Suppressor macrophage treated with lipopolysaccharide for 4 hours (primary cell): ENCODE data around the gene SPC24.

ENCODE experiments used
- DNase-seq: peaks from one replicate; pipeline ENCODE4 v3.0.0-alpha.2; 2020

Gene SPC24, protein sequence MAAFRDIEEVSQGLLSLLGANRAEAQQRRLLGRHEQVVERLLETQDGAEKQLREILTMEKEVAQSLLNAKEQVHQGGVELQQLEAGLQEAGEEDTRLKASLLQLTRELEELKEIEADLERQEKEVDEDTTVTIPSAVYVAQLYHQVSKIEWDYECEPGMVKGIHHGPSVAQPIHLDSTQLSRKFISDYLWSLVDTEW

DNA sequence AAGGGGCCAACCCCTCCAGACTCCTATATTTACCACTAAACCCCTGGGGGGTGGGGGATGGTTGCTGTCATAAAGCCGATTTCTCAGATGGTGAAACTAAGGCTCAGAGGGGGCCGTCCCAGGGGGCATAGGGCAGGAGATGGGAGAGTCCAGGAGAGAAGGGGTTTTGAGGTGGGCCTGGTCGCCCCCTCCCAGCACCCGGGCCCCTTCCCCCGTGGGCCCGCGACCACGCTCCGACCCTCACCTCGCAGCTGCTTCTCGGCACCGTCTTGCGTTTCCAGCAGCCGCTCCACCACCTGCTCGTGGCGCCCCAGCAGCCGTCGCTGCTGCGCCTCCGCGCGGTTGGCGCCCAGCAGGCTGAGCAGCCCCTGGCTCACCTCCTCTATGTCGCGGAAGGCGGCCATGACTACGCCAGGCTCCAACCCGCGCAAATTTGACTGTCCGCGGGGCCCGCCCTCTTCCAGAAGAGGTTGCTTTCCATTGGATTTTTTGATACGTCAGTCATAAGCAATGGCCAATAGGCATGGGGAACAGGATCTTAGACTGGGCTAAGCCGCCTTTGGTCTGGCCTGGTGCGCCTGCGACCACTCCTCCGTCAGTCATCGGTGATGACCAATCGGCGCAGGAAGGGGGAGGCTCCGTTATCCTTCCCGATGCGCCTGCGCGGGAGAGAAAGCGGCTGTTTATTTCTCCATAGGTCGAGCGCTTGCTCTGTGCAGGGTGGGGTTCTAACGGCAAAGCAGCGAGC lies at the start of gene SPC24:
TSS of gene SPC24 (minus strand) at position 410 of the 748 bp plus-strand sequence. CDS start at position 404, 6 bp downstream.
- DNase-seq = peak; percentile 98

DNA sequence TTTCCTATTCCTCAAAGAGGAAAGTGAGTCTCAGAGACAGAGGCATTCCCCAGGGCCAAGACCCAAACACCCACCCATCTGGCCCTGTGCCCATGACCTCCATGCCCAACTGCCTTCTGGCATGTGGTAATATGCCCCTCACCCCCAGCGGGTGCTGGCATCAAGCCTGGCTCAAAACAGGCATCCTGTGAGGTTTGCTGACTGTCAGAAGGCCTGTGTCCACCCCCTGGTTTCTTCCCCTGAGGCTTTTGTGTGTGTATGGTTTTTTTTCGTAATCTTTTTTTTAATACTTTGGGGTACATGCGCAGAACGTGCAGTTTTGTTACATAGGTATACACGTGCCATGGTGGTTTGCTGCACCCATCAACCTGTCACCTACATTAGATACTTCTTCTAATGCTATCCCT lies 49.4 kb upstream of the SPC24 start:
- DNase-seq = no peak

DNA sequence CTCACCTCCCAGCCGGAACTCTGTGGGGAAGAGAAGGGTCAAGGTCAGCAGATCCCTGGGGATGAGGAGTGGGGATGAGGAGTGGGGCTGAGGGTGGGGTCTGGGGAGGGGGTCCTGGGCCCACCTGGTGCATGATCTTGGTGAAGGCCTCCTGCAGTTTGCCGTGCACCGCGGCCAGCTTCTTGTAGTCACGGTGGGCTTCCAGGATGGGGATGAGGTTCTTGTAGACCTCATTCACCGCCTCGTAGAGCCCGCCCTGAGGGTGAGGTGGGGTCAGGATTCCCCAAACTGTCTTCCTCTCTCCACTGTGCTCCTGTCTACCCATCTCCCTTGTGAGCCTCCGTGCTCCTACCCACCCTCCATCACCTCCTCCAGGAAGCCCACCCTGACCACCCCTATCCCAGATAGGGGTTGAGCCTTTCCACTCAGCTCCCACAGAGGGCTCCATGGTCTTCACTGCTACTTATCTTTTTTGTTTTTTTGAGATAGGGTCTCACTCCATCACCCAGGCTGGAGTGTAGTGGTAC lies 48.6 kb upstream of the SPC24 start:
- no peak for DNase-seq

DNA sequence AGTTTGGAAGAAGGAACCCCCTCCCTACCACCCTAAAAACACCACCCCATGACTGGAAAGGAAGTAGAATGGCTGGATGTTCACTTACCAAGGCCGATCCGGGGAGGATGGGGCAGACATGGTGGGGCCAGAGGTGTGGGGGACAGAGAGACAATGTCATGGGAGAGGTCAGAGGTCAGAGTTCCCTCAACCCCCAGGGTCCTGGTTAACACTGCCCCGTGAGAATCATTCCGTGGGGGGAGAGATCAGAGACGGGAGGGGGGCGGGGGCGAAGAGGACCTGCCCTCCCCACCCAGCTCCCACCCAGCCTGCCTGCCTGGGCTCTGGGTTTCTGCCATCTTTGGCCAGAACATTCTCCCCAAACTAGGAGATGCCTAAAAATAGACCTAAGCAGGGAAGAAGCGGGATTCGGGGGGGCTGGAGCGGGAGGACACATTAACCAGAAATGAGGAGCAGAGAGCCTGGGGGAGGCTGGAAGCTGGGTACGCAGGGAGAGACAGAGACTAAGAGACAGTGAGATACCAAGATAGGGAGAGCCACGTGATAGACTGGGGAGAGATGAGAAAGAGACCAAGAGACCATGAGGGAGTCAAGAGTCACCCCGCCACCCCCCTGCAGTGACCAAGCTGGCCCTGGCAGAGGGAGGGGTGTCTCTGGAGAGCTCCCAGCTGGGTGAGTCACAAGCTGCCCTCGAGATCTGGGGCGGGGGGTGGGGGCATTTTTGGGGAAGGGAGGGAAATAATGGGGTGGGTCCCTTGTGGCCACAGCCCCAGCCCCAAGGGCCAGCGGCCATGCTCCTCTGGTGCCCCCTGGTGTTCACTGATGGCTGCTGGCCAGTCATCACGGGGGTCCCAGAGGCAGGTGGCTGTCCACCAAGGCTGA lies 47.9 kb upstream of the SPC24 start:
- peak; percentile 56 for DNase-seq

DNA sequence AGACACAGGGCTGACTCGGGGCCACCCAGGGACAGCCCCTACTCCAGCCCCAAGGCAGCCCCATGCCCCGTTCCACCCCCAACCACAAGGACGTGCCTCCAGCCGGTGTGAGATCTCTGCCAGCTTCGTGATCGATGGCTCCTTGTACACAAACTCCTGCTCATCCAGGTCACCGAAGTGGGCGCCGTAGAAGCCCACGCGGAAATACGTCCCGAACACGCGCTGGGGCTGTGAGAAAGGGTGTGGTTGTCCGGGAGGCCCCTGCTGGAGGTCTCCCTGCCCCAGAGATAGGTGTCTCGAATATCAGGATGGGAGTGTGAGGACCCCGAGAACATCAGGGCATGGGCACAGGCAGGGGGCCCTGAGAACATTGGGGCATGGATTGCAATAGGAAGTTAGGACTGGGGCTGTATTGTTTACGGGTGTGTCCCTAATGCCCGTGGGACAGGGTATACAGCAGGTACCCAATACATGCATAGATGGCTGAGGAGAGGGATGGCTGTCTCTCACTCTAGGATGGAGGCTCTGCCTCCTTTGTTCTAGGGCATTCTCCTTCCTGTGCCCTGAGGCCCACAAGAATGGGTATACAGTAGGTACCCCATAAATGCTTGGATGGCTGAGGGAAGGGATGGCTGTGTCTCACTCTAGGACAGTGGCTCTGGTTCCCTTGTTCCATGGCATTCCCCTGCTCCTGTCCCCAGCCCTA lies 47.1 kb upstream of the SPC24 start:
- no peak for DNase-seq

DNA sequence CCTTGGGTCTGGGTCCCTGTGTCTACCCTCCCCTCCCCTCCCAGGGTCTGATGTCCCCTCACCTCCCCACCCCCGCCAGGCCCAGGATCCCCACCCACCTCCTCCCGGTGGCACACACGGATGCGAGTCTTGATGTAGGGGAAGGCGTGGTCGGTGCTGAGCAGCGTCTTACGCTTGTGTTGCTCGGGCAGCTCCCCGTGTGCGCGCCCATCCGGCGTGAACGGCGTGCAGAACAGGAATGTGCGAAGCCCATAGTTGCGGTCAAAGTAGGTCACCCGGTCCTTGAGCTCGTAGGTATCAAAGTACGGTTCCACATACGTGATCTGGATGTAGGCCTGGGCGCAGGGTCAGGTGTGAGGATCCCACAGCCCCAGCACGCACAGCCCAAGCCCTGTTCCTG lies 46.2 kb upstream of the SPC24 start:
- no peak for DNase-seq

DNA sequence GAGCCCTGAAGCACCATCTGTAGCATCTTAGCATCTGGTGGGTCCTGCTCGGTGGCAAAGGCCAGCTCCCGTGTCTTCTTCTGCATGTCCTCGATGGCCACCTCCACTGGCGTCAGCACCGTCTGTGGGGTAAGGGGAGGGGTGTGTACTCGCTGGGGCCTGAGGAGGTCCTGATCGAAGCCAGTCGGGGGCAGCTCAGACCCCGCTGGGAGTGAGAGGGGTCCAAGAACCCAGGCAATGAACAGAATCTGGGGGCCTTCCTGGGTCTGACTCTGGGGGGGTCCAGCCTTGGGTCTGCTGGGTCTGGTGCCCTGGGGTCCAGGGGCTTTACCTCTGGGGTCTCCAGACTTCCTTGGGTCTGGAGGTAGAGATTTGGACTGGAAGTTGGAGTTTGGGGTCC lies 45.3 kb upstream of the SPC24 start:
- DNase-seq = no peak

DNA sequence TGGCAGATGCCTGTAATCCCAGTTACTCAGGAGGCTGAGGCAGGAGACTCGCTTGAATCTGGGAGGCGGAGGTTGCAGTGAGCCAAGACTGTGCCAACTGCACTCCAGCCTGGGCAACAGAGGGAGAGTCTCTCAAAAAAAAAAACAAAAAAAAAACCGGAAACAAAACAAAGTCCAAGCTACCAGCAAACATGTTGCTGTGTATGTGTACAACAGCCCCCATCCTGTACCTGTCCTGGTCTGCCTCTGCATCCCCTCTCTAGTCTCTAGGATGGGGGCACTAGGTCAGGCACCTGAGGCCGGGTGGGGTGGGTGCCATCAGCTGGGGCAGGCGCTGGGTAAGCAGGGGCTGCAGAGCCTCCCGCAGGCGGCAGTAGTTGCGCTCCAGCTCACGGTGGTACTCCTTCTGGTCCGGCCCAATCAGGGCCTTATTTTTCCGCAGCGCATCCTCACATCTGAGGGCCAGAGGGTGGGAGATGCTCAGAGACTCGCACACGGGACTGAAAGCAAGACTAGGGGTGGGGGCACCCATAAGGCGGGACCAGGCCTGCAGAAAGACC lies 44.5 kb upstream of the SPC24 start:
- DNase-seq = no peak

DNA sequence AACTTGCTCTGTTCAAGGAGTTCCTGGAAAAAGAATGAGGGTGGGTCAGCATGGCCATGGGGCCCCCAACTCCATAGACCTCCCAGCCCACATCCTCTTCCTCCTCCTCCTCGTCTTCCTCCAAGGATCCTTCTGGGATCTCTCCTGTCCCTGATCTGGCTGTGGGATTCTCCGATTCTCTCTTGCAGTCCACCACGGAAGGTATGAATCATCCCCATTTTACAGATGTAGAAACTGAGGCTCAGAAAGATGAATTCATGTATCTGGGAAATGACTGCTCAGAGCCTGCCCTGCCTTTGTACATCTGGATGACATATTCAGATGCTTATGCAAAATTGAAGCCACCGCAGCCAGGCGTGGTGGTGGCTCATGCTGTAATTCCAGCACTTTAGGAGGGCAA lies 43.9 kb upstream of the SPC24 start:
- no peak for DNase-seq

DNA sequence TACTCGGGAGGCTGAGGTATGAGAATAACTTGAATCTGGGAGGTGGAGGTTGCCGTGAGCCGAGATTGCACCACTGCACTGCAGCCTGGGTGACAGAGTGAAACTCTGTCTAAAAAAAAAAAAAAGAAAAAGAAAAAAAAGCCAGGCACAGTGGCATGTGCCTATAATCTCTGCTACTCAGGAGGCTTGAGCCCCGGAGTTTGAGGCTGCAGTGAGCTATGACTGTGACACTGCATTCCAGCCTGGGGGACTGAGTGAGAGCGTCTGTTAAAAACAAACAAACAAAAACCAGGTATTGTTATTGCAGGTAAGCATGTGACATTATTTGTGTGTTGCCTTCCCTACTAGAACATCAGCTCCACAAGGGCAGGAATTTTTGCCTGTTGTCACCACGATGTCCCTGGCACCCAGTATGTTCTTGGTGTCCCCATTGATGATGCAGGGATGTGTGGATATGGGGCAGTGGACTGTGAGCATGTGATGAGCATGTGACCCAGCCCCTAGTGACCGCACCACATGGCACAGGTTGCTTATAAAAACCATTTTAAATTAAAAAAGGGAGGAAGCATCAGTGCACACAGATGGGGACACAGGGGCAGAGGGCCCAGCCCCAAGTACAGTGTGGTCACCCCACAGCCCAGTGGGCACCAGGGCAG lies 43.3 kb upstream of the SPC24 start:
- DNase-seq = no peak

DNA sequence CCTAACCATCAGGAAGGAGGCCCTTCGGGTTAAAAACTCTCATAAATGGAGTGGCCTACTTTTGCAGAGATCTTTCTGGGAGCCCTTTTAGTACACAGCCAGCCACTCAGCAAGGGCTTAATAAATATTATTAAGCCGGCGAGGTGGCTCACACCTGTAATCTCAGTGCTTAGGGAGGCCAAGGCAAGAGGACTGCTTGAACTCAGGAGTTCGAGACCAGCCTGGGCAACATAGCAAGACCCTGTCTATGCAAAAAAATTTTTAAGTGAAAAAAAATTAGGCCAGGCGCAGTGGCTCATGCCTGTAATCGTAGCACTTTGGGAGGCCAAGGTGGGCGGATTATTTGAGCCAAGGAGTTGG lies 42.6 kb upstream of the SPC24 start:
- DNase-seq = no peak

DNA sequence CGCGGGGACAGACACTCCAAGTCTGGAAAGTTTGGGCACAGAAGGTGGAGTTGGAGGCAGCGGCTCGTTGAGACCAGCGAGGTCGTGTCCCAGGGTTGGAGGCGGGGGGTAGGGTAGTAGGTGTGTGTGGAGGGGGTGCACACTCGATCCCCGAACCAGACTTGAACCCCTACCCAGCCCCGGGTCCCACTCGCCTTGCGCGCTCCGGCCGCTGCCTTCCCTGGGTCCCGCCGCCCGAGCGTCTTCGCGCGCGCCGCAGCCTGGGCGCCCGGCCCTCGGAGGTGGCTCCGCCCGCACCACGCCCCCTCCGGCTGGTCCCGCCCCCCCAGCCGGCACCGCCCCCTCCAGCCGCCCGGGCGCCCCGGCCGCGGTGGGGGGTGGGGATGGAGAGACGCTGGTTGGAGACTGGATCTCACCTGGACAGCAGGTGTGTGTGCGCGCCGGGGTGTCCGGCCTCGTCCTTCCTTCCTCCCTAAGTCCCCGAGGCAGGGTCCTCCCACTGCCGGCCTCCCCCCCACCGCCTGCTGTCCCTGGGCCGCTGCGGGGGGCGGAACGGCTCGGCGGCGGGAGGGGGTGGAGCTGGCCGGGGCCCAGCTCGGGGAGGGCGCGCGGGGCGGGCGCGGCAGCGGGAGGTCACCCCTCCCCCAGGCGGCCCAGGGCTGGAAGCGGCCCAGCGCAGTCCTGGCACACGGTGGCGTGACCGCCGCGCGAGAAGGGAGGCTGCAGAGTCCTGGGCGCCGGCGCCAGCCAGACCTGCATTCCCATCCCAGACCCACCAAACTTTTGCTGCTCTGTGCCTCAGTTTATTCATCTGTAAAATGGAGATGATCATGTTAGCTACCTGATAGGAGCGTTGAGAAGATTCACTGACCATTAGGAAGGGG lies 42.0 kb upstream of the SPC24 start, which contains the start of gene KANK2:
TSS of gene KANK2 (minus strand) at position 255 of the 884 bp plus-strand sequence. CDS start 3,034 bp downstream, outside the sequence.
- DNase-seq = peak; percentile 86

DNA sequence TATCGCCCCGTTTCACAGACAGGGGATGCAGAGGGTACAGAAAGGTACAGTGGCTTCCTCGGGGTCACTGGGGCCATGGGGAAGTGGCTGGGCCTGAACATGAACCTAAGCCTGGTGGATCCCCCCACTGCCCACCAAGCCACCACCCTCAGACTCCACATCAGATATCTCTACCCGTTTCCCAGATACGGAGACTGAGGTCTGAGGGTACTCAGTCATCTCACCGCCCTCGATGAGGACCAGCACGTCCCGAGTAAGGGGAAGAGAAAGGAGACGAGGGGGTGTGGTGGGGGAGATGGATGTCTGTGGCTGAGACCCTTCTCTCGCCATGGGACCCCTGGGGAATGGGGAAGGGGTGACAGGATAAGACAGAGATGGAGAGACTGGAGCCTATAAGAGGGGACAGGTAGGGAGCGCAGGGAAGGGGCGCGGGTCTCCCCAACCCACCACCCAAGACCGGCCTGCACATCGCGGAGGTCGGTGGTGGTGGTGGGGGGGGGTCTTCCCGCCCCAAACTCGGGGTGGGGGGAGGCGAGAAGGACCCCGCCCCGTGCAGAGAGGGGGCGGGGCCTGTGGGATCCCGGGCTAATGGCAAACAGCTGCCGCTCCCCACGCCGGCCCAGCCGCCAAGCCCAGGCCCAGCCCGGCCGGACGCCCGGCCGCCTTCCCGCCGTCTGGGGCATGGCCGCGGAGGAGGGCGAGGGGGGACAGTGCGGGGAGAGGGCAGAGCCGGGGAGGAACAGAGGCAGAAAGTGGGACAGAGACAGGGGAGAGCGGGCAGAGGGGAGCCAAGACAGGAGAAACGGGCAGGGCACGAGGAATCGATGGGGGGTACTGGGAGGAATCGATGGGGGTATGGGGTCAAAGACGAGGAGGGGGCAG lies 41.1 kb upstream of the SPC24 start:
- peak; percentile 12 for DNase-seq

DNA sequence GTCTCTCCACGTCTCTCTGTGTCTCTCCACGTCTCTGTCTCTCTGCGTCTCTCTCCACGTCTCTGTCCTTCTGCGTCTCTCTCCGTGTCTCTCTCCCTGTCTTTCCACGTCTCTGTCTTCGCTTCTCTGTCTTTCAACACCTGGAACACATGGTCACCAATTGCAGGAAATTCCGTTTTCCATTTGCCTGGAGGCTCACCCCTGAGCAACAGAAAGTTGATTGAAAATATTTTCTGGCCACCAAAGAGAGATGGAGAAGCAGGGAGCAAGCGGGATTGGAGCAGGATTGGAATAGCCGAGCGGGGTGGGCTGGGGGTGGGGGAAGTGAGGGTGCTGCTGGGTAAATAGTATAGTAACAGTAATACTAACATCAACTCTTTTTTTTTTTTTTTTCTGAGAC lies 40.1 kb upstream of the SPC24 start:
- DNase-seq = no peak

DNA sequence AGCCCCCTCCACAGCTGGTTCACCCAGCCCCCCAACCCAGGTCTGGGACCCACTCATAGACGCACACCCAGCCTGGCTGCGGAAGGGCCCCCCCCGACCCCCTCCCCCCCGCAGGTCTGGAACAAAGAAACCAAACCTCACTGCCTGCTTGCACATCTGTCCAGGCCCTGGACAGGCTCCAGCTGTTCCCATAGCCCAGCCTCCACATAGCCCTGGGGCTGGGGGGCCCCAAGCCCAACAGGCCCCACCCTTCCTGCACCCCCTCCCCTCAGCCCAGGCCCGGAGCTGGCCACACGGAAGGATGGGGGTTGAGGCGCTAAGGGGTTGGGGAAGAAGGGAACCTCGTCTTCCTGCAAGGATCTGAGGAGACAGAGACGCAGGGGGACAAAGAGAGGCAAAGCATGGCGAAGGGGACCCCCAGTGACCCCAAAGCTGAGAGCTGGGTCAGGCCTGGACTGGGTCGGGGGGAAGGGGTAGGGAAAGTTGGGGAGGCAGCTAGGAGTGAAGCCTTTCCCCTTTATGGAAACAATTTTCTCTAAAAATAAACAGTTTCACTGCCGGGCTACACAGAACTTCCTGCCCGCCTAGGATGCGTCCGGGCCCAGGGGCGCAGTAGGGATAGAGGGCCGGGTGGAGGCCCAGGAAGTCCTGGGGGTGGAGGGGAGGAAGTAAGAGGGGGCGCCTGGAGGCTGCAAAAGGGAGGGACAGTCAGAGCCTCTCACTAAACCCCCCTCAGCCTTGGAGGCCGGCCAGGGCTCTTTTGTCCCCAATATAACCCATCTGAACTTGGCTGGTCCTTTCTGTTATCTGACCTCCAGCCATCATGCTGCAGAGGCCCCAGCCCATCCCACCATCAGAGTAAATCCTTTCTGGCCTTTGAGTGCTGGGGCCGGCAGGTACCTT lies 39.3 kb upstream of the SPC24 start:
- peak; percentile 22 for DNase-seq

DNA sequence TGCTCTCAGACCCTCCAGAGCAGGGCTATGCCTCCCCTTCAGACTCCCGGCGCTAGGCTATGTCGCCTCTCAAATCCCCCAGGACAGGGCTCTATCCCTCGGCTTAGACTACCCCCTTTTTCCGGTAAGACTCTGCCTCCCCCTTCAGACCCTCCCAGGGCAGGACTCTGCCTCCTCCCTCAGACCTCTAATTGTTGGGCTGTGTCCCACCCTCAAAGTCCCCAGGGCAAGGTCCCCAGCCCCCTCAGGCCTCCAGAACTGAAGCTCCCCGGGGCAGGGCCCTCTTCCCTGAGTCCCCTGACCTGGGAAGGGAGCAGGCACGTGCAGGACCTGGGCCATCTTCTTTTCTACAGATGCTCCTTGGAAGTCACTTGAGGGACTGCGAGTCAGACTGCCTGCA lies 38.6 kb upstream of the SPC24 start:
- DNase-seq = no peak

DNA sequence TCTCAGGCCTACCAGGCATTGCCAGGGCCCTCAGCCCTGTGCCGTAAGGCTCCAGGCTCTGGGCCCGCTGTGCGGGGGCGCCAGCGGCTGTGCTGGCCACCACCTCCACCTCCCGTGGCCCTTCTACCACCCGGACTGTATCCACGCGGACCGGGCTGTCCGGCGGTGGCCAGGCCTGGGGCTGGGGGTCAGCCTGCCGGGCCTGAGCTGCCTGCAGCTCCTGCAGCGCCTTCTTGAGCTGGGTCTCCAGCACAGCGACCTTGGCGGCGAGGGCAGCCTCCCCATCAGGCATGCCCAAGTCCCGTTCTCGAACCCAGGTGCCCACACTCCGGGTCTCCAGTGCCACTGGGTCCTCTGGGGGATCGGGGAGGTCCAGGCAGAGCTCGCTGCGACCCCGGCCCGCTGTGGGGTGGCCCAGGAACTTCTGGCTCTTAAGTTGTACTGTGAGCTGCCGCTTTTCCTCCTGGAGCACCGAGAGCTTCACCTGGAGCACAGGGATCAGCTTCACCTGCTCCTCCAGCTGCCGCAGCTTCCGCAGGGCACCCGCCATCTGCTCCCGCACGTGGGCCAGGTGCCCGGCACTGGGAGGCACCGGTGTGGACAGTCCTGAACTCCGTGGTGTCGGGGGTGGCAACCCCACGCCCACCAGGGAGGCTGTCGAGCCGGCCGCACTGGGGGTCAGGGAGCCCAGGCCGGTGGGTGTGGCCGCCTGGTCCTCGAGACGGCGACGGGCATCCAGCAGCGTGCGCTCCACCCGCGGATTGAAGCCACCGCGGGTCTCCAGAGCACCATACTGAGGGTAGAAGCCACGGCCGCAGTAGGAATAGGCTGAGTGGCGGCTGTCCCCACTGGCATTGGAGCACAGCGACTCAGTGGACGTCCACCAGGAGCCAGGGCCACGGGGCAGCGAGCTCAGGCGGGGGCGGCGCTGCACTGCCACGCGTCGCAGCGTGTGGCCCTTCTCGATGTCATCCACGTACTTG lies 37.7 kb upstream of the SPC24 start:
- DNase-seq = no peak
